B cell (primary cell): ENCODE data around the gene USP36.

Source experiments
- CTCF ChIP-seq: fragments of 200-600 bp; IDR thresholded peaks from one replicate; pipeline ENCODE4 v1.8.0; 2022; ENCODE audit warnings: antibody characterized with exemption, mild to moderate bottlenecking
- EZH2 ChIP-seq: IDR thresholded peaks from 2 replicates; pipeline ENCODE4 v1.6.1; 2012; ENCODE audit warnings: borderline replicate concordance, low read depth, mild to moderate bottlenecking, moderate library complexity, low read length; ENCODE audit not compliant: insufficient read depth, poor library complexity, severe bottlenecking

- TF ChIP-seq CTCF (no peak), EZH2 (no peak)
These were observed 45.3 kb upstream of the USP36 start for GRCh38 chr17:78885956-78886355.
